CD4-positive, CD25-positive, alpha-beta regulatory T cell (primary cell): ENCODE measurements around the gene RUNDC3A. TPM values are rescaled to one million over a fixed set of nuclear protein-coding genes. Genes with fewer than 3 reads are reported as not detected.
A peak's percentile ranks its signal among the peaks of the same experiment; 100 is the strongest.

ENCODE experiments used
- ATAC-seq, 2 donors: fragments of 150-1000 bp; cut with Tn5 transposase; one replicate each; pipeline ENCODE4 v1.10.0; 2021; ENCODE audit warnings: low read depth in 2 of 2, moderate number of reproducible peaks in 2 of 2, moderate library complexity in 1 of 2
- DNase-seq, 3 donors: peaks; one replicate each; pipeline versions ENCODE4 v3.0.0 to v3.0.0-alpha.2; 2012 to 2022; ENCODE audit warnings: mixed read lengths in 1 of 3
- H3K27ac ChIP-seq: one replicate; pipeline ENCODE4 v1.7.0; 2013; ENCODE audit warnings: mild to moderate bottlenecking, low read length; ENCODE audit not compliant: insufficient read depth, poor library complexity, severe bottlenecking
- H3K27me3 ChIP-seq: one replicate; pipeline ENCODE4 v1.7.0; 2013; ENCODE audit warnings: low read length; ENCODE audit not compliant: control insufficient read depth, insufficient read depth
- H3K36me3 ChIP-seq: one replicate; pipeline ENCODE4 v1.7.0; 2013; ENCODE audit warnings: mild to moderate bottlenecking, low read length, moderate library complexity; ENCODE audit not compliant: control insufficient read depth, insufficient read depth
- H3K4me1 ChIP-seq: 2 replicates; pipeline ENCODE4 v1.7.0; 2013; ENCODE audit warnings: mild to moderate bottlenecking, low read length; ENCODE audit not compliant: insufficient read depth, control insufficient read depth, poor library complexity, severe bottlenecking
- H3K4me3 ChIP-seq: one replicate; pipeline ENCODE4 v1.7.0; 2013; ENCODE audit warnings: low read depth, mild to moderate bottlenecking, low read length, moderate library complexity
- H3K9me3 ChIP-seq, 2 experiments: 1 replicate in 1 of 2; 2 replicates in 1 of 2; pipeline ENCODE4 v1.7.0; 2013; ENCODE audit warnings: low read length in 2 of 2, mild to moderate bottlenecking in 1 of 2, moderate library complexity in 1 of 2; ENCODE audit not compliant: control insufficient read depth in 2 of 2
- H3K27ac Mint-ChIP-seq, 3 donors: one replicate each; pipeline ENCODE4 v1.8.0; 2020 to 2022; ENCODE audit warnings: mild to moderate bottlenecking in 3 of 3, mixed read lengths in 3 of 3, moderate library complexity in 2 of 3
- H3K27me3 Mint-ChIP-seq: one replicate; pipeline ENCODE4 v1.8.0; 2022; ENCODE audit warnings: mild to moderate bottlenecking, mixed read lengths
- H3K36me3 Mint-ChIP-seq: one replicate; pipeline ENCODE4 v1.8.0; 2020; ENCODE audit warnings: mixed read lengths
- H3K4me1 Mint-ChIP-seq, 4 donors: one replicate each; pipeline ENCODE4 v1.8.0; 2020 to 2022; ENCODE audit warnings: mixed read lengths in 4 of 4, mild to moderate bottlenecking in 1 of 4
- H3K4me3 Mint-ChIP-seq, 4 donors: one replicate each; pipeline ENCODE4 v1.8.0; 2020 to 2022; ENCODE audit warnings: mild to moderate bottlenecking in 4 of 4, mixed read lengths in 4 of 4, moderate library complexity in 3 of 4
- H3K9me3 Mint-ChIP-seq, 7 donors: one replicate each; pipeline ENCODE4 v1.8.0; 2020 to 2022; ENCODE audit warnings: mixed read lengths in 7 of 7, mild to moderate bottlenecking in 3 of 7, moderate library complexity in 2 of 7
- polyA plus RNA-seq, 4 donors: library from polyadenylated mRNA; unstranded; fragments of 300-500 nt; fragmentation: Illumina TruSeq; gene quantifications; one replicate each; pipeline ENCODE4 v1.2.3, GENCODE V29; 2021
- total RNA-seq: library from RNA; stranded (reverse); gene quantifications from one replicate; pipeline ENCODE4 v1.2.3, GENCODE V29; 2022

Gene RUNDC3A
- total and polyA plus RNA-seq, 5 donors from 2014 or later: 0.27 to 0.96 TPM; not detected in 3

DNA sequence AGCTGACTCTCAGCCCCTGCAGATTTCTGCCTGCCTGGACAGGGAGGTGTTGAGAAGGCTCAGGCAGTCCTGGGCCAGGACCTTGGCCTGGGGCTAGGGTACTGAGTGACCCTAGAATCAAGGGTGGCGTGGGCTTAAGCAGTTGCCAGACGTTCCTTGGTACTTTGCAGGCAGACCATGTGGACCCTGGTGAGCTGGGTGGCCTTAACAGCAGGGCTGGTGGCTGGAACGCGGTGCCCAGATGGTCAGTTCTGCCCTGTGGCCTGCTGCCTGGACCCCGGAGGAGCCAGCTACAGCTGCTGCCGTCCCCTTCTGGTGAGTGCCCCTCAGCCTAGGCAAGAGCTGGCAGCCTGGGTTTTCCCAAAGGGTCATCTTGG is 40.6 kb downstream of the RUNDC3A start:
- Mint-ChIP-seq H3K27ac (no peak overlapping the region), H3K4me3 (peak overlapping the region in 1 of 4 donors; percentile 24)
- H3K27ac ChIP-seq: no peak overlapping the region

DNA sequence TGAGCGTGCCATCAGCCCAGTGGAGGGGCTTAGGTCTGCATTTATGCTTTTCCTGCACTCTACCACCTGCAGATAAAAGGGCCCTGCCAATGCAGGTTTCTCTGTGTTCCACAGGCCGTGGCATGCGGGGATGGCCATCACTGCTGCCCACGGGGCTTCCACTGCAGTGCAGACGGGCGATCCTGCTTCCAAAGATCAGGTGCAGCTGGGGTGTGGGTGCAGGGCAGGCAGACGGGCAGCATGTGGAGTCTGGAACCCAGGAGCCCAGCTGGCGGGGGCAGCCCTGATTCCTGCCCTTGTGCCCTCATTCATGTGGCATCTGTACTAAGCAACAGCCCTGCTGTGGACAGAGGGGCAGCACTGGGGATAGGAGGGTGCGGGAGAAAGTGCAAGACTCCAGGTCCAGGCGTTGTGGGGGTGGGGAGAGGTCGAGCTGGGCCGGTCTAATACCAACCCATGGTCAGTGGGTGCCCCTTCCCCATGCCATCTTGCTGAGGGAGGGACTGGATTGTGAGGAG is 41.2 kb downstream of the RUNDC3A start:
- H3K4me3 ChIP-seq: no peak overlapping the region

More for the DNA sequence above, 40.6 kb downstream of the RUNDC3A start:
- Mint-ChIP-seq H3K27me3 (peaks cover 14% of the 10 kb centered on the region), H3K36me3 (no peaks in the 10 kb centered on the region), H3K4me1 (peaks cover 0 to 30% (median 15%) of the 10 kb centered on the region in 4 donors), H3K9me3 (peaks cover 0 to 2% (median 0%) of the 10 kb centered on the region in 7 donors)
- DNase-seq (no peak), ATAC-seq (no peak)
- Histone ChIP-seq H3K36me3 (no peaks in the 10 kb centered on the region), H3K27me3 (no peaks in the 10 kb centered on the region), H3K9me3 (no peaks in the 10 kb centered on the region), H3K4me1 (peaks cover 26% of the 10 kb centered on the region), H3K4me3 (no peak overlapping the region)

DNA sequence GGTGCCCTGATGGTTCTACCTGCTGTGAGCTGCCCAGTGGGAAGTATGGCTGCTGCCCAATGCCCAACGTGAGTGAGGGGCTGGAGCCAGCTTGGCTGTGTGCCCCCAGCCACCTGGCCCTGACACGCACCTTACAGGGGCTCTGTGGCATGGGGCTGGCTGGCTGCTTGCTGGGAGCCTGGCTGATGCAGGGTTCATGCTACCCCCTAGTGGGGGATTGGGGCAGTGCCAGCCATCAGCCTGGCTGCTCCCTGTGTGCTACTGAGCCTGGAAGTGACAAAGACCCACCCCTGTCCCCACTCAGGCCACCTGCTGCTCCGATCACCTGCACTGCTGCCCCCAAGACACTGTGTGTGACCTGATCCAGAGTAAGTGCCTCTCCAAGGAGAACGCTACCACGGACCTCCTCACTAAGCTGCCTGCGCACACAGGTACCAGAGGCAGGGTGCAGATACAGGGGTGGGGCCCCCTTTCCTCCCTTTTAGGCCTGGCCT is 42.4 kb downstream of the RUNDC3A start:
- Histone ChIP-seq H3K4me3 (no peak overlapping the region), H3K36me3 (no peaks in the 10 kb centered on the region), H3K27me3 (no peaks in the 10 kb centered on the region), H3K27ac (no peak overlapping the region), H3K4me1 (peaks cover 12% of the 10 kb centered on the region), H3K9me3 (no peaks in the 10 kb centered on the region)
- peak; percentile 58 to 66 for ATAC-seq
- H3K27ac Mint-ChIP-seq: no peak overlapping the region
- peaks cover 0 to 21% (median 8%) of the 10 kb centered on the region in 4 donors for H3K4me1 Mint-ChIP-seq
- peak; percentile 46 to 74 (median 67) for DNase-seq
- peak overlapping the region in 2 of 4 donors; percentile 11 to 81 for H3K4me3 Mint-ChIP-seq
- H3K27me3 Mint-ChIP-seq: peaks cover 15% of the 10 kb centered on the region
- peaks cover 0 to 2% (median 0%) of the 10 kb centered on the region in 7 donors for H3K9me3 Mint-ChIP-seq
- H3K36me3 Mint-ChIP-seq: no peaks in the 10 kb centered on the region

More for the DNA sequence above, 41.2 kb downstream of the RUNDC3A start:
- ATAC-seq (no peak), DNase-seq (no peak)
- Mint-ChIP-seq H3K36me3 (no peaks in the 10 kb centered on the region), H3K4me3 (no peak overlapping the region), H3K9me3 (peaks cover 0 to 2% (median 0%) of the 10 kb centered on the region in 7 donors), H3K27ac (no peak overlapping the region), H3K27me3 (peaks cover 14% of the 10 kb centered on the region), H3K4me1 (peaks cover 0 to 26% (median 15%) of the 10 kb centered on the region in 4 donors)
- Histone ChIP-seq H3K36me3 (no peaks in the 10 kb centered on the region), H3K4me1 (peaks cover 22% of the 10 kb centered on the region), H3K9me3 (no peaks in the 10 kb centered on the region), H3K27me3 (no peaks in the 10 kb centered on the region), H3K27ac (no peak overlapping the region)

DNA sequence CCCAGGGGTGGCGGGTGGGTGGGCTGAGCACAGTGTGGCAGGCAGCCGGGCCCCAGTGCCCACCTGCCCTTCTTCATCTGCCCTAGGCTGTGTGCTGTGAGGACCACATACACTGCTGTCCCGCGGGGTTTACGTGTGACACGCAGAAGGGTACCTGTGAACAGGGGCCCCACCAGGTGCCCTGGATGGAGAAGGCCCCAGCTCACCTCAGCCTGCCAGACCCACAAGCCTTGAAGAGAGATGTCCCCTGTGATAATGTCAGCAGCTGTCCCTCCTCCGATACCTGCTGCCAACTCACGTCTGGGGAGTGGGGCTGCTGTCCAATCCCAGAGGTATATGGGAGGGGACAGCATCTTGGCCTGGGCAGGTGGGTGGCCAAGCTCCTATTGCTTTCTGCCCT is 43.1 kb downstream of the RUNDC3A start:
- DNase-seq (no peak), ATAC-seq (no peak)
- Mint-ChIP-seq H3K27ac (no peak overlapping the region), H3K36me3 (no peaks in the 10 kb centered on the region), H3K27me3 (peaks cover 17% of the 10 kb centered on the region), H3K9me3 (peaks cover 0 to 2% (median 0%) of the 10 kb centered on the region in 7 donors), H3K4me3 (peak overlapping the region in 2 of 4 donors; percentile 10 to 66), H3K4me1 (peaks cover 0 to 14% (median 2%) of the 10 kb centered on the region in 4 donors)
- no peaks in the 10 kb centered on the region for H3K9me3 ChIP-seq
- H3K27me3 ChIP-seq: no peaks in the 10 kb centered on the region
- H3K4me1 ChIP-seq: peaks cover 7% of the 10 kb centered on the region
- no peaks in the 10 kb centered on the region for H3K36me3 ChIP-seq
- no peak overlapping the region for H3K4me3 ChIP-seq
- no peak overlapping the region for H3K27ac ChIP-seq

DNA sequence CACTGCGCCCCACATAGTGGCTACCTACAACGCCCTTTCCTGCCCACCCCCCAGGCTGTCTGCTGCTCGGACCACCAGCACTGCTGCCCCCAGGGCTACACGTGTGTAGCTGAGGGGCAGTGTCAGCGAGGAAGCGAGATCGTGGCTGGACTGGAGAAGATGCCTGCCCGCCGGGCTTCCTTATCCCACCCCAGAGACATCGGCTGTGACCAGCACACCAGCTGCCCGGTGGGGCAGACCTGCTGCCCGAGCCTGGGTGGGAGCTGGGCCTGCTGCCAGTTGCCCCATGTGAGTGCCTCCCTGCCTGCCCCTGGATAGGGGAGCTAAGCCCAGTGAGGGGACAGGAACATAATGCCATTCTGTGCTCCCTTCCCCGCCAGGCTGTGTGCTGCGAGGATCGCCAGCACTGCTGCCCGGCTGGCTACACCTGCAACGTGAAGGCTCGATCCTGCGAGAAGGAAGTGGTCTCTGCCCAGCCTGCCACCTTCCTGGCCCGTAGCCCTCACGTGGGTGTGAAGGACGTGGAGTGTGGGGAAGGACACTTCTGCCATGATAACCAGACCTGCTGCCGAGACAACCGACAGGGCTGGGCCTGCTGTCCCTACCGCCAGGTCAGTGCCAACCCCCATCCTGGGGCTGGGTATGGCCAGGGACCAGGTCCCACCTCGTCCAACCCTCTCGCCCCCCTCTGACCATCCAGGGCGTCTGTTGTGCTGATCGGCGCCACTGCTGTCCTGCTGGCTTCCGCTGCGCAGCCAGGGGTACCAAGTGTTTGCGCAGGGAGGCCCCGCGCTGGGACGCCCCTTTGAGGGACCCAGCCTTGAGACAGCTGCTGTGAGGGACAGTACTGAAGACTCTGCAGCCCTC is 43.8 kb downstream of the RUNDC3A start:
- Mint-ChIP-seq H3K27me3 (peaks cover 17% of the 10 kb centered on the region), H3K36me3 (no peaks in the 10 kb centered on the region), H3K4me3 (peak overlapping the region; percentile 41 to 79 (median 62)), H3K9me3 (peaks cover 0 to 2% (median 0%) of the 10 kb centered on the region in 7 donors), H3K4me1 (peaks cover 0 to 12% (median 1%) of the 10 kb centered on the region in 4 donors), H3K27ac (no peak overlapping the region)
- Histone ChIP-seq H3K4me1 (peaks cover 7% of the 10 kb centered on the region), H3K36me3 (no peaks in the 10 kb centered on the region), H3K27me3 (no peaks in the 10 kb centered on the region), H3K9me3 (no peaks in the 10 kb centered on the region), H3K27ac (no peak overlapping the region), H3K4me3 (no peak overlapping the region)
- ATAC-seq (no peak), DNase-seq (no peak)

DNA sequence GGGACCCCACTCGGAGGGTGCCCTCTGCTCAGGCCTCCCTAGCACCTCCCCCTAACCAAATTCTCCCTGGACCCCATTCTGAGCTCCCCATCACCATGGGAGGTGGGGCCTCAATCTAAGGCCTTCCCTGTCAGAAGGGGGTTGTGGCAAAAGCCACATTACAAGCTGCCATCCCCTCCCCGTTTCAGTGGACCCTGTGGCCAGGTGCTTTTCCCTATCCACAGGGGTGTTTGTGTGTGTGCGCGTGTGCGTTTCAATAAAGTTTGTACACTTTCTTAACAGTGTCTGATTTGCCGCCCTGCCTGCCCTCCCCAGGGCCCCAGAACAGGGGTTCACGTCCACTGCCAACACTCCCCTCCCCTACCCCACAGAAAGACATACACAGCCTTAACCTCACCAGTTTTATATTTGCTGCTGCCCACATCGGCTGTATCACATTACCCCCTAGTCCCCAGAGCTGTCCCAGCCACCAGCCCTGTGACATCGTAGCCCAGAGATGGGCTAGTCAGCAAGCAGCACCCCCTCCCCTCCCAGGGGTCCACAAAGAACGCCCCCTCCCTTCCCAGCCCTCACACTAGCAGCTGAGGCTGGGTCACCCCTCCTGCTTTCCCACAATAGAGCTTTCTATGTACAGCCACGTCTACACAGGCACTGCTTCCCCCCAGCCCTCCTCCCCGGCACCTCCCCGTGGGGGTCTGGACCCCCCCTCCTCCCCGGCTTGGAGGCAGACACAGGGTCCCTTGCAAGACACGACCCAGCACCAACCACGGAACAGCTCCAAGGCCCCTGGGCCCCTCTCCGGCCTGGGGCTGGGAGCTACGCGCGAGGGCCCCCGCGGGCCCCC is 44.6 kb downstream of the RUNDC3A start:
- peaks cover 0 to 12% (median 1%) of the 10 kb centered on the region in 4 donors for H3K4me1 Mint-ChIP-seq
- Histone ChIP-seq H3K27ac (no peak overlapping the region), H3K4me3 (no peak overlapping the region), H3K9me3 (no peaks in the 10 kb centered on the region), H3K36me3 (no peaks in the 10 kb centered on the region), H3K27me3 (no peaks in the 10 kb centered on the region), H3K4me1 (peaks cover 7% of the 10 kb centered on the region)
- peak overlapping the region; percentile 38 to 89 (median 86) for H3K27ac Mint-ChIP-seq
- H3K27me3 Mint-ChIP-seq: peaks cover 17% of the 10 kb centered on the region
- H3K36me3 Mint-ChIP-seq: no peaks in the 10 kb centered on the region
- peak overlapping the region; percentile 10 to 79 (median 64) for H3K4me3 Mint-ChIP-seq
- DNase-seq (no peak), ATAC-seq (no peak)
- peaks cover 0 to 2% (median 0%) of the 10 kb centered on the region in 7 donors for H3K9me3 Mint-ChIP-seq

DNA sequence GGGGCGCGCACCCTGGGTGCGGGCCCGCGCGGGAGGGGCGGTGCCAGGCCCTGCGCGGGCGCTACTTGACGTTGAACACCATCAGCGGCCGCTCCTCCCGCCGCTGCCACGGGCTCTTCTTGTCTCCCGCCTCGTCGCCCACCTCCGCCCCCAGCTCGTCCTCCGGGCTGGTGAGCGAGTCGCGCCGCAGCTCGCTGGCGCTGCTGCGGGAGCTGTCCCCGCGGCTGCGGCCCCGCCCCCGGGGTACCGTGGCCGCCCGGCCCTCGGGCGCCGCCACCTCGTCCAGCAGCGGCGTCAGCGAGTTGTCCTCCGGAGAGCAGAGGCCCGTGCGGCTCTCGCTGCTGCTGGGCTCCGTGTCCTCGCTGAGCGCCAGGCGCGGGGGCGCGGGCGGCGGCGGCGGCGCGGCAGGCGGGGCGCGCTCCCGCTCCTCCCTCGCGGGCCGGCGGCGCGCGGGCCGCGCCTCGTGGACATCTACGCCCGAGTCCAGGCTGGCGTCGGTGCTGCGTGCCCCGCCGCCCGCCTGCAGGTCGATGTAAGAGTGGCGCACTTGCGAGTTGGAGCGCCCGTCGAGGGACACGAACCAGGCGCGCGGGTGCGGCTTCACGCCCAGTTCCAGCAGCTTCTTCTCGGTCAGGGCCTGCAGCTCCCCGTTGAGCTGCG is 45.4 kb downstream of the RUNDC3A start:
- H3K4me1 ChIP-seq: peaks cover 7% of the 10 kb centered on the region
- no peaks in the 10 kb centered on the region for H3K36me3 ChIP-seq
- Mint-ChIP-seq H3K27me3 (peaks cover 17% of the 10 kb centered on the region), H3K9me3 (peaks cover 0 to 2% (median 0%) of the 10 kb centered on the region in 7 donors), H3K36me3 (no peaks in the 10 kb centered on the region), H3K4me1 (peaks cover 0 to 14% (median 1%) of the 10 kb centered on the region in 4 donors), H3K4me3 (peak overlapping the region in 3 of 4 donors; percentile 21 to 75 (median 61)), H3K27ac (no peak overlapping the region)
- no peak overlapping the region for H3K27ac ChIP-seq
- DNase-seq: peak in 1 of 3 donors; percentile 17
- H3K4me3 ChIP-seq: no peak overlapping the region
- H3K27me3 ChIP-seq: no peaks in the 10 kb centered on the region
- no peak for ATAC-seq
- H3K9me3 ChIP-seq: no peaks in the 10 kb centered on the region
